Type B pancreatic cell (in vitro differentiated cells): ENCODE measurements around the gene GPRC5A. TPM values are rescaled to one million over a fixed set of nuclear protein-coding genes. Genes with fewer than 3 reads are reported as not detected.

Experiments
- DNase-seq: peaks from one replicate; pipeline ENCODE4 v3.0.0; 2021; ENCODE audit warnings: mixed read lengths; ENCODE audit not compliant: unreplicated experiment; ENCODE audit errors: extremely low spot score
- H3K27ac Mint-ChIP-seq: 2 replicates; pipeline ENCODE4 v1.8.0; 2021; ENCODE audit warnings: mild to moderate bottlenecking, mixed read lengths
- H3K27me3 Mint-ChIP-seq: 2 replicates; pipeline ENCODE4 v1.8.0; 2021; ENCODE audit warnings: mixed read lengths
- H3K36me3 Mint-ChIP-seq: 2 replicates; pipeline ENCODE4 v1.8.0; 2021; ENCODE audit warnings: mixed read lengths
- H3K4me1 Mint-ChIP-seq: one replicate; pipeline ENCODE4 v1.8.0; 2021; ENCODE audit warnings: mixed read lengths; ENCODE audit not compliant: unreplicated experiment
- H3K4me3 Mint-ChIP-seq: 2 replicates; pipeline ENCODE4 v1.8.0; 2021; ENCODE audit warnings: mild to moderate bottlenecking, mixed read lengths
- H3K9me3 Mint-ChIP-seq: 2 replicates; pipeline ENCODE4 v1.8.0; 2021; ENCODE audit warnings: mixed read lengths
- CTCF ChIP-seq: fragments of 200-600 bp; sonication (generic); conservative IDR thresholded peaks from 2 replicates; pipeline ENCODE4 v1.5.0; 2021; ENCODE audit warnings: antibody characterized with exemption, mild to moderate bottlenecking
- total RNA-seq: library from RNA; stranded (reverse); gene quantifications from 2 replicates; pipeline ENCODE4 v1.2.1, GENCODE V29; 2021; ENCODE audit warnings: low replicate concordance

The GPRC5A gene
- total RNA-seq, 1 donor from 2014 or later: 152 TPM

DNA sequence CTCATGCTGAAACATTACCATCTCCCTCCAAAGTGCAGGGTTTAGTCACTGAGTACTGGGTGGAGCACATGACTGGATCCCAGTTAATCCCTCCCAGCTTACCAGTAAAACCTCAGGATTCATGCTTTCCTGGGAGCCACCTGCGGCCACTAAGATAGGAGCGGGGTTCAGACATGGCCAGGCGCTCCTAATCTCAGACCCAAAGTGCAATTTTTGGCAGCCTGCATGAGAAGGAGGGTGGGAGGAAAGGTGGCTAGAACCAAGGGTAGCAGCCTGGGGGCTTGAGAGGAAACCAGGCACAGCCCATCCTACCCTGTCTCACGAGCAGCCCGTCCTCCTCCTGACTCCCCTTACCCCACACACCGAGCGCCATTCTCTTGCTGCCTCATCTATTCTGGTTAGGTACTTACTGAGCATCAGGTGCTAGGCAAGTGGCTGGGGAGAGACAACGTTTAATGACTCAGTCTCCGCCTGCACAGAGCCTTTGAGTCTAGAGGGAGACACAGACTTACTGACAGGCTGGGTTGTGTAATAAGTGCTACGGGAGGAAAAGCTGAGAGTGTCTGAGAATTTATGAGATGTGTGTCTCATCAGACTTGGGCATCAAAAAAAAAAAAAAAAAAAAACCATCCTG is 9.9 kb downstream of the GPRC5A start:
- TF ChIP-seq CTCF: no peak
- no peak for DNase-seq
- Mint-ChIP-seq H3K27ac (peak overlapping the region; percentile 74), H3K4me3 (peak overlapping the region; percentile 40), H3K27me3 (peaks cover 20% of the 10 kb centered on the region), H3K36me3 (peaks cover 40% of the 10 kb centered on the region), H3K4me1 (no peaks in the 10 kb centered on the region), H3K9me3 (no peaks in the 10 kb centered on the region)

GRCh38 chr12:12902036-12902435 is 10.7 kb downstream of the GPRC5A start:
- Mint-ChIP-seq H3K27ac (peak overlapping the region; percentile 74), H3K36me3 (peaks cover 36% of the 10 kb centered on the region), H3K9me3 (no peaks in the 10 kb centered on the region), H3K4me3 (peak overlapping the region; percentile 40), H3K4me1 (no peaks in the 10 kb centered on the region), H3K27me3 (peaks cover 18% of the 10 kb centered on the region)
- DNase-seq: no peak
- TF ChIP-seq CTCF: no peak

DNA sequence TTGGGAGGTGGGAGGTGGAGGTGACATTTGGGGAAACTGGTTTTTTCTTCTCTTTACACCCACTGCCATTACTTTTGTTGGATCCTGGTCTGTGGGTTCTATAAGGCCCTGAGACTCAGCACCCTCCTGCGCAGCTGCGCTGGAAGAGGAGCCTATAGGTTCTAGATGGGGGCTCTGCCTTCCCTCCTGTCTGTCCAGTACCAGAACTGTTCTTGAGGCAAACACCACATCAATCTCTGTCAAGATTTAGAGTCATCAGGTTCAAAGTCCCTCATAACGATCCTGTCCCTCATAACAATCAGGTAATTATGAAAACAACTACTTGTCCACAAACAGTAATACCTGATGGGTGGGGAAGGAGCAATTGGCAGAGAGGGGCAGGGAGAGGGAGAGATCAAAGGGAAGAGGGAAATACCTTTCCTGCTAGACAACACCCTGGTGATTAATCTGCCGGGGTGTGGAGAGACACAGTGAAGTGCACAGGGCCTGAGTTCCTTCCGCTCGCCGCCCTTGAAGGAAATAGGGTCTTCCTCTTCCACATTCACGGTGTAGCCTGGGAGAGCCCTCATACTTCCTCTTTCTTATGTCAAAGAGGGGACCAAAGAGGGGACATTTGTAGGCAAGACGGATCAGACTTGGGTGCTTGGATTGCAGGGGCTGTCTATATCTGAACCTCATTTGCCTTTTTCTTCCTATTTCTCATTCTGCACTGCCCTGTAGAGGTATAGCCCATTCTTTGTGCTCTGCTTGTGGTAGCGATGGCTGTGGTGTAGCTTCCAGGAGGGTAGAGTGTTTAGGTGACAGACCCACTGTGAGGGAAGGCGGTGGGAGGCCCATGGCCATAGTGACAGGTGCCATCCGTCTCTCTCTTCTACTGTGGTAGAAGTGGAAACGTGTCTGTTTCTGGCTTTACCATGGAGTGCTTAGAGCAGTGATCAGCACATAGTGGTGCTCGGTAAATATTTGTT is 12.6 kb downstream of the GPRC5A start:
- peaks cover 18% of the 10 kb centered on the region for H3K27me3 Mint-ChIP-seq
- peak overlapping the region; percentile 63 for H3K4me3 Mint-ChIP-seq
- peak overlapping the region; percentile 88 for H3K27ac Mint-ChIP-seq
- TF ChIP-seq CTCF: no peak
- H3K36me3 Mint-ChIP-seq: peaks cover 36% of the 10 kb centered on the region
- H3K9me3 Mint-ChIP-seq: no peaks in the 10 kb centered on the region
- H3K4me1 Mint-ChIP-seq: no peaks in the 10 kb centered on the region
- DNase-seq: no peak

DNA sequence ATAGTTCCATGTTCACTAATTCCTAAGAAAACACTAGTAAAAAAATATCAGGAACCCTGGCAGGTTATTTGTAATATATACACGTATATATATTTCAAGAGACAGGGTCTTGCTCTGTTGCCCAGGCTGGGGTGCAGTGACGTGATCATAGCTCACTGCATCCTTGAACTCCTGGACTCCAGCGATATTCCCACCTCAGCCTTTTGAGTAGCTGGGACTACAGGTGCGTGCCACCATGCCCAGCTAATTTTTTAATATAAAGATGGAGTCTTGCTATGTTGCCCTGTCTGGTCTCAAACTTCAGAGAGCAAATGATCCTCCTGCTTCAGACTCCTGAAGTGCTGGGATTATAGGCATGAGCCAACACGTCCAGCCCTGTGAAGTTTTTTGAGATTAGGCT is 16.2 kb downstream of the GPRC5A start:
- peak overlapping the region; percentile 29 for H3K27ac Mint-ChIP-seq
- TF ChIP-seq CTCF: no peak
- H3K36me3 Mint-ChIP-seq: peaks cover 47% of the 10 kb centered on the region
- H3K4me3 Mint-ChIP-seq: no peak overlapping the region
- no peak for DNase-seq
- H3K9me3 Mint-ChIP-seq: no peaks in the 10 kb centered on the region
- H3K4me1 Mint-ChIP-seq: peaks cover 8% of the 10 kb centered on the region
- H3K27me3 Mint-ChIP-seq: peaks cover 10% of the 10 kb centered on the region

- peak overlapping the region; percentile 9 for H3K4me3 Mint-ChIP-seq
- DNase-seq: no peak
- H3K27ac Mint-ChIP-seq: peak overlapping the region; percentile 64
These were observed 16.9 kb downstream of the GPRC5A start for GRCh38 chr12:12908252-12908651.

More at GRCh38 chr12:12908252-12908651, 16.9 kb downstream of the GPRC5A start:
- no peak for TF ChIP-seq CTCF
- H3K27me3 Mint-ChIP-seq: peaks cover 11% of the 10 kb centered on the region
- no peaks in the 10 kb centered on the region for H3K9me3 Mint-ChIP-seq
- H3K36me3 Mint-ChIP-seq: peaks cover 52% of the 10 kb centered on the region
- peaks cover 8% of the 10 kb centered on the region for H3K4me1 Mint-ChIP-seq
